NCI-H2107 treated with DMSO at 0.1 percent for 48 hours (cell line): Measurements from ENCODE around the gene ZNF362.

Source experiments
- DNase-seq: peaks from one replicate; lab custom pipeline; 2025; ENCODE audit not compliant: unreplicated experiment; lab: John Stamatoyannopoulos, UW

The ZNF362 gene

GRCh38 chr1:33341190-33341589 is 84.9 kb downstream of the ZNF362 start:
- no peak for DNase-seq

DNA sequence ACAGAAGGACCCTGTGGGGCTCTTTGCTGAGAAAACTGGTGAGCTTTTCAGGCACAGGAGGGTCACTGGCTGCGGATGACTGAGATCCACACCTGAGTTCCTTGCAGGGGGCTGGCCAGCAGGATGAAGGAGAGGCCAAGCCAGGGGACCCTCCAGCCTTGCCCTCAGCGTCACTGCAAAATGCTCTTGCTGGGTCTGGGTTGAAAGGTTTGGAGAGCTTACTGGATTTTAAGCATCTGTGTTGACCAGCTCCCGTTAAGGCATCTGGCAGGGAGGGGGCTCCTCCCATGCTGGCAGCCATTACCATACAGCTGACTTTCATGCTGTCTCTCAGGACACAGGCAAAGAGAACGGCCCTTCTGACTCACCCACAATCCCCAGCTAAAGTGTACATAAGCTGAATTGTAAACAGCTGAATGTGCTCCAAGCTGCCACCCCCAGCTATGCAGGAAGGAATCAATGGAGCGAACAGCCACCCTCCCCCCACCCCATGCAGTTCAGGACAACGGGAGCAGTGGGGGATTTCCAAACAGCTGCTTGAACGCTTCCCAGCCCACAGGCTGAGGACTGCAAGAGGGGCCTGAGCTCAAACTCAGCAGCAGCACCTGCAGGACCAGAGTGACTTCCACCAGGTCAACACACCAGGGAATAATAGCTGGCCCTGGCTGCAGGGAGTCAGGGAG is 85.9 kb downstream of the ZNF362 start:
- peak; percentile 98 for DNase-seq

DNA sequence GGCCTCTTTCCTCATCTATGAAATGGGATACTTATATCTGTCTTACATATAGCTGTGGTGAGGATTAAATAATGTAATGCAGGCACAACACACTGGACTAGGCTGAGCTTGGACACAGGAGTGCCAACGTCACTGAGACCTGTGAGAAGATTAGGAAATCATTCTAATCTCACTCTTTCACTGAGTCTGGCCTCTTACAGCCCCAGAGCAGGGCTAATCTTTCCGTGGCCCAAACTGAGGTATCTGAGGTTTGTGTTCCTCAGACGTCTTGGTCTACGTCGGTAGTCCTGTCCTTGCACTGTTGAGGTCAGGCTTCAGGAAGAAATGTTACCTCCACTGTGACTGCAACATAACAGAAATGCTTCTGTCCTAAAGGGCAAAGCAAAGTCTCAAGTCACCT is 87.2 kb downstream of the ZNF362 start:
- DNase-seq: no peak

GRCh38 chr1:33344896-33345560 is 88.7 kb downstream of the ZNF362 start:
- no peak for DNase-seq

- no peak for DNase-seq
These were observed 90.2 kb downstream of the ZNF362 start for GRCh38 chr1:33346533-33346926.

GRCh38 chr1:33346927-33347649 is 90.8 kb downstream of the ZNF362 start:
- DNase-seq: no peak

DNA sequence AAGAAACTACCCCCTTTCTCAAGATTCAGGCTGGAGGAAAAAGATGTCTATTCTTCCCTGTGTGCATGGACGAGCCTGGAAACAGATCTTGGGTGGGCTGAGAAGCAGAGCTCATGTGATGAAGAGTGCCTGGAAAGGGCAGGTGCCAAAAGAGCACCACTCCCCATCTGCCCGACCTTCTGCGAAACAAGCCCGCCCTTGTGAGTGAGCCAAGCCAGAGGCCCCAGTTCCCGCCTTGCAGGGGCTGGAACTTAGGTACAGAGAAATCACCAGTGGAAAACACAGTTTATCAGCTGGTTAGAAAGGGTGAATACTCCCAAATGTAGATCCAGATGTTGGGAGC is 91.3 kb downstream of the ZNF362 start:
- DNase-seq: no peak

DNA sequence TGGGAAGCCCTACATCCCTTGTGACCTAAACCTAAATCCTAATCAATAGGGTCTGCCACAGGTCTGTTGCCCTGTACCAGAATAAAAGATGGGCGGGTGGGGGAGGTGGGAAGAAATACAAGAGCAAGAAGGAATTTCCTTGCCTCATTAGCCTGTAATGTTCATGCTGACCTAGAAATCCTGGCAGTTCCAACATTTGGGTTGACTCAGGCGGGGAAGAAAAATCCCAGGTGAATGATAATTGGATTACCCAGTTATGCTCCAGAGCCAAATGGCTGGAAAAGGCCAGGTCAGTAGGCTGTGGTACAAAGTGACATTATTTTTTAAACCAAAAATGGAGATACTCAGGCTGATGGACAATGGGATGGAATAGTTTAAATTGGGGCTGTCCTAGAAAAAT is 91.9 kb downstream of the ZNF362 start:
- DNase-seq: no peak

DNA sequence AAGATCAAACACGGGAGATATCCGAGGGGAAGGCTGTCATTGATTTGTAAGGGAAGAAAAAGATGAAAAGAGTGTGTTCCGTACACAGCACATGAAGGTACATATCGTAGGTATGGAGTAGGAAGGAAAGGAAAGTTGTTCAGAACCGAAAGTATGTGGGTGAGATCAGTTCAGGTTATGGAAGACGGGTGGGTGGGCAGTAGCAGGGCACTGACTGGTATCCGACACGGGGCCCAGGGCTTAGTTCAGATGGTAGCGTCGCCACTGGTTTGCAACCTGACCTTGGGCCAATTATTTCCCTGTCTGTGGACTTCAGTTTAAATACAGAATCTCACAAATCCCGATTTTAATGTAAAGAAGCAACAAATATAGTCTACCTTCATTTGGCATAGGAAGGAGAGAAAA is 92.4 kb downstream of the ZNF362 start:
- DNase-seq: no peak

DNA sequence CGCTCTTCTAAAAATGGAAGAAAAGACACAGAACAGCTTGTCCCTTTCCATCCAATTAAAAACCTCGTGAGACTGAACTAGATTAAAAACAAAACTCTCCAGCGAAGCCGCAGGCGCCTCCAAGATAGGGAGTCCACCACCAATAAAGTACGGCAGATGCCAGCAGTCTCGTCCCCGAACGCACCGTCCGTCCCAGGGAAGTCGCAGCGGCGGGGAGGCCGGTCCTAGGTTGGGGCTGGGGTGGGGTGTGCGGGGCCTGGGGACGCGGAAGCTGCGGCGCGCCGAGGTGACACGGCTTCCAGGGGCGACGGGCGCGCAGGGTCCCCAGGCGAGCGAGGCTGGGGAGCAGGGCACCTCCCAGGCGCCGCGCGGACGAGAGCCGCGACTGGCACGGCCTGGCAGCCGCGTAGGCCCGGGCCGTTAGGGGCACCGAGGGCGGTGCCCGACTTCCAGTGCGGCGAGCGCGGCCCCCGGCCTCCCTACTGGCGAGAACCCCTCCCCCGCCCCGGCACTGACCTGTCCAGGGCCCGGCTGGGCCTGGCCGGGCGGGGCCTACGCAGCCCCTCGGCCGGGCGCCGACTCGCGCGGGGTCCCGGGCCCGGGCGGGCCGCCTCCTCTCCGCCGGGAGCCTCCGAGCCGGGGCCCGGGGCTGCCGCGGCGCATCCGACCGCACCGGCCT is 92.9 kb downstream of the ZNF362 start:
- no peak for DNase-seq

DNA sequence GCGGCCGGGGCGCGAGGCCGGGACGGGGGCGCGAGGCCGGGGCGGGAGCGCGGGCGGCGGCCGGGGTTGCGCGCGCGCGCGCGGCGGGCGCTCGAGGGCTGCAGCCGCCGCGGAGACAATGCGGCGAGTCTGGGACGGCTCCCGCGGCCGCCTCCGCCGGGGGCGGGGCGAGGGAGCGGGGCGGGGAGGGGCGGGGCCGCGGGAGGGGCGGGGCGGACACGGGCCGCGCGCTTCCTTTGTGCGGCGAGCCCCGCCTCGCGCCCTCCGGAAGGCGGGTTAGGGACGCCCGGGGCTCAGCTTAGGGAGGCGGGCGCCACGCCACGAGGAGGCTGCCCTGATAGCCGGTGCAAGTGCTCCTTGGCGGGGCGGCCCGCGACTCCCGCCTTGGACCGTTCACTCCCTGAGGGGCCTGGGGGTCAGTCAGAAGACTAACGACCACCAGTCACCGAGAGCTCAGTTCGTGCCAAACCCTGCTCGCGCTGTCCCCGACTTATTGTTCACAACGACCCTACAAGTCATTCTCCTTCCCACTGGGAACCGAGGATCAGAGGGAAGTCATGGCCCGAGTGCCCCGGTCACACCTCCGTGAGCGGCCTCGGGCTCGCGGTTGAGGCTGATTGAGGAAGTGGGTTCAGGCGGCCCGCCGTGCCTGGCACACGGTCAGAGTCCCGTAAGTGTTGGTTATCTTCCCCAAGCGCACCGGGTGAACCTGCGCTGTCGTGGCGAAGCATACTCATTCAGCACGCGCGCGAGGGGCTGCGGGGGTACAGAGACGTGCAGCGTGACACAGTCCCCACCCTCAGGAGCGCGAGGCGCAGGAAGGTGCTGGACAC is 93.7 kb downstream of the ZNF362 start:
- peak; percentile 73 for DNase-seq
